Sigmoid colon (tissue), 3 donors: ENCODE measurements around the gene PUDP.

Source experiments
- POLR2A ChIP-seq, 2 donors: fragments of 450-650 bp; IDR thresholded peaks; one replicate each; pipeline ENCODE4 v1.6.1; 2016; ENCODE audit warnings: antibody characterized with exemption in 2 of 2, mild to moderate bottlenecking in 2 of 2, moderate library complexity in 2 of 2
- TF ChIP-seq, protein P1 (sequence below), 4 experiments: fragments of 450-650 bp in 3 of 4; fragments of 200-600 bp in 1 of 4; IDR thresholded peaks; one replicate each; pipeline ENCODE4 v1.5.1; 2016 to 2019; ENCODE audit warnings: antibody characterized with exemption in 4 of 4, mild to moderate bottlenecking in 3 of 4, moderate library complexity in 2 of 4

GRCh38 chrX:7061429-7061828 is 86.5 kb downstream of the PUDP start:
- TF ChIP-seq, protein P1, sequence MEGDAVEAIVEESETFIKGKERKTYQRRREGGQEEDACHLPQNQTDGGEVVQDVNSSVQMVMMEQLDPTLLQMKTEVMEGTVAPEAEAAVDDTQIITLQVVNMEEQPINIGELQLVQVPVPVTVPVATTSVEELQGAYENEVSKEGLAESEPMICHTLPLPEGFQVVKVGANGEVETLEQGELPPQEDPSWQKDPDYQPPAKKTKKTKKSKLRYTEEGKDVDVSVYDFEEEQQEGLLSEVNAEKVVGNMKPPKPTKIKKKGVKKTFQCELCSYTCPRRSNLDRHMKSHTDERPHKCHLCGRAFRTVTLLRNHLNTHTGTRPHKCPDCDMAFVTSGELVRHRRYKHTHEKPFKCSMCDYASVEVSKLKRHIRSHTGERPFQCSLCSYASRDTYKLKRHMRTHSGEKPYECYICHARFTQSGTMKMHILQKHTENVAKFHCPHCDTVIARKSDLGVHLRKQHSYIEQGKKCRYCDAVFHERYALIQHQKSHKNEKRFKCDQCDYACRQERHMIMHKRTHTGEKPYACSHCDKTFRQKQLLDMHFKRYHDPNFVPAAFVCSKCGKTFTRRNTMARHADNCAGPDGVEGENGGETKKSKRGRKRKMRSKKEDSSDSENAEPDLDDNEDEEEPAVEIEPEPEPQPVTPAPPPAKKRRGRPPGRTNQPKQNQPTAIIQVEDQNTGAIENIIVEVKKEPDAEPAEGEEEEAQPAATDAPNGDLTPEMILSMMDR (IDR thresholded peaks at IDR 0.05), result no peak
- TF ChIP-seq POLR2A (IDR thresholded peaks at IDR 0.05), result no peak
